Effector CD8-positive, alpha-beta T cell (primary cell): ENCODE measurements around the gene DRAP1.
"Not testable (repeated sequence)": the region's sequence is repeated elsewhere in the genome, so short reads cannot be mapped to it uniquely, and the experiment has no call there.

Experiments used
- DNase-seq: peaks from one replicate; lab custom pipeline; 2025; lab: John Stamatoyannopoulos, UW

The DRAP1 gene

DNA sequence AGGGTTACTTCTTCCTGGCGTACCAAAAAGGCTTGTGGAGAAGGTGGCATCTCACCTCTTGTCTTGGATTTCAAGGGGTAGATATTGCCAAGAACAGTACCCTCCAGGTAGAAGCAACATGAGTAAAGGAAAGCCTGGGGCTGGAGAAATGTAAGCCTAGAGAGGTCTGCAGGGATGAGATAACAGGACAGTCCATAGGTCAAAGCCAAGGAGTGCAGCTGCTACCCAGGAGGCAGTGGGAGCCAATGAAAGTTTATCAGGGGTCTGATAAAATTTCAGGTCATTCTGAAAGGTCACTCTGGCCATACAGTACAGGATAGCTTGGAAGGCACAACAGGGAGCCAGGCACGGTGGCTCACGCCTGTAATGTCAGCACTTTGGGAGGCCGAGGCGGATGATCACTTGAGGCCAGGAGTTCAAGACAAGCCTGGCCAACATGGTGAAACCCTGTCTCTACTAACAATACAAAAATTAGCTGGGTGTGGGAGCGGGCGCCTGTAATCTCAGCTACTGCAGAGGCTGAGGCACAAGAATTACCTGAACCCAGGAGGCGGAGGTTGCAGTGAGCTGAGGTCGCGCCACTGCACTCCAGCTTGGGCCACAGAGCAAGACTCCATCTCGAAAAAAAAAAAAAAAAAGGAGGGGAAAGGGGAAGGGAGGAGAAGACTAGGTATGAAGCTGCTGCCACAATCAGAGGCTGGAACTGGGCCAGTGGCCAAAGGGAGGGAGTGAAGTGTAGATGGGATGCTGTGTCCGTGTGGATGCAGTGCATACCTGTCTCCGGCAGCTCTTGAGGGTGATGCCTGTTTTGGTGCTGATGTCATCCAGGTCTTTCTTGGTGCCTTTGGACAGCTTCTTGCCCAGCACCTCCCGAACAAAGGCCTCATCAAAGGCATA is 32.2 kb upstream of the DRAP1 start:
- no peak for DNase-seq

DNA sequence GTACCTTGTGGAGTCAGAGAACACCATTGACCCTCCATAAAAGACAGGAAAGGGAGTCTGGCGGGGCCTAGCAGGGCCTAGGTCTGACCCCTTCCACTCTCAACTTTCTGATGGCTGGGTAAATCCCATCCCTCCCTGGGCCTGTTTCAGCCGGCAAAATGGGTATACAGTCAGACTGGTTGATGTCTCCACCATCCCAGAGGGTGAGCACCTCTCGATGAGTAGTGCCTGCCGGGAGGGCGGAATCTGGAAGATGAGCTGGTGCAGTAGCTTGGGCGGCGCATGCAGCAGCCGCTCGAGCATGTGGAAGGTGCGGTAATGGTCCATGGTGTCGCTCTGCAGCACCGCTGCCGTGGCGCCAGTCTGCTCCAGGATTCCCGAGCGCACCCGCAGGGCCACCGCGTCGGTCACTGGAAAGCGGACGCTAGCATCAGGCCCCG is 31.5 kb upstream of the DRAP1 start:
- no peak for DNase-seq

DNA sequence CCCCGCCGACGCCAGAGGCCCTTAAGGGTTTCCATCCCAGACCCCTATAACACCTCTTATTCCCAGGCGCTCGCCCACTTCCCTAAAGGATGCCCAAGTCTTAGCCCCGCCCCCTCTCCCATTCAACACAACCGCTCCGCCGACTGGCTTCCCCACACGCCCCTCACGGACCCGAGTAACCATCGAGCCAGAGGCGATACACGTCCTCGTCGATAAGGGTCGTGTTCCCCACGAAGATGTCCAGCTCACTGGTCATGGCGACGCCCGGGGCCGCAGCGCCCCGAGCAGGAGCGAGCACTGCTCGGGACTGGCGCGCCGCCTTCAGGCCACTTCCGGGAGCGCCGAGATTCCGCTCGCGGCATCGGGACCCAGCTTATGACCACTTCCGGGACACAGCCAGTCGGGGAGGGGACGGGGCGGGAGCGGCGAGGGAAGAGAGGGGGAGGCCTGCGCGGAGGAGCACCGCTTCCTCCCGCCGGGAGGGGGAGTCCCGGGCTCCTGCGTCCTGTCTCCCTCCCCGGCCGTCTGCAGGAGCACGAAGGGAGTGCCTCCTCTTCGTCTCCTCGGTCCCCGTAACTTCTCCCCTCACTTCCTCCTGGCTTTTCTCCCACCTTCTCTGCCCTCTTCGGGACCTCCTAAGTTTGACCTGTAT is 30.9 kb upstream of the DRAP1 start, which contains the start of gene FIBP:
Gene FIBP, minus strand, starts transcription at position 309 of the 652 bp plus-strand sequence. Its CDS starts 53 bp downstream, at position 256.
- peak; percentile 90 for DNase-seq

DNA sequence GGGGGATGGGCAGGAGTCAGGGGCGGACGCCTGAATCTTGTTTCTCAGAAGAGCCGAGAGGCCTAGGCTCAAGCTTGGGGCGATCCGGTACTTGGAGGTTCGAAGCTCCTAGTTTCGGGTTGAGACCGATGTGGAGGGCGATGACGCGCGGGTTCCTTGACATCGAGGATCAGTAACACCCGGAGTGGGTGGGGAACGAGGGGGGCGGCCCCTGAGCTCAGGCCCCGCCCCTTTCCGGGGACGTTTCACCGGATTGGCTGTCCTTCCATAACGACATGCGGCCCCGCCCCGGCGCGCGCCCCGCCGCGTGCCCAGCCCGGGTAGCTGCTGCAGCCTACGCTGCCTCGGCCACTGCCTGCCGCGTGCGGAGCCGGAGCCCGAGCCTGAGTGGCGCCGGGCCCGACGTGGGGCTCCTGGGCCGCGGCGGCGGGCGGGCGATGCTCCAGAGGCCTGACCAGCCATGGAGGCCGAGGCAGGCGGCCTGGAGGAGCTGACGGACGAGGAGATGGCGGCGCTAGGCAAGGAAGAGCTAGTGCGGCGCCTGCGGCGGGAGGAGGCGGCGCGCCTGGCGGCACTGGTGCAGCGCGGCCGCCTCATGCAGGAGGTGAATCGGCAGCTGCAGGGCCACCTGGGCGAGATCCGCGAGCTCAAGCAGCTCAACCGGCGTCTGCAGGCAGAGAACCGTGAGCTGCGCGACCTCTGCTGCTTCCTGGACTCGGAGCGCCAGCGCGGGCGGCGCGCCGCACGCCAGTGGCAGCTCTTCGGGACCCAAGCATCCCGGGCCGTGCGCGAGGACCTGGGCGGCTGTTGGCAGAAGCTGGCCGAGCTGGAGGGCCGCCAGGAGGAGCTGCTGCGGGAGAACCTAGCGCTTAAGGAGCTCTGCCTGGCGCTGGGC is 28.7 kb upstream of the DRAP1 start, which contains the start of gene CCDC85B:
Gene CCDC85B, plus strand, starts transcription at position 350 of the 895 bp plus-strand sequence. Its CDS starts 111 bp downstream, at position 461.
- peak; percentile 97 for DNase-seq

DNA sequence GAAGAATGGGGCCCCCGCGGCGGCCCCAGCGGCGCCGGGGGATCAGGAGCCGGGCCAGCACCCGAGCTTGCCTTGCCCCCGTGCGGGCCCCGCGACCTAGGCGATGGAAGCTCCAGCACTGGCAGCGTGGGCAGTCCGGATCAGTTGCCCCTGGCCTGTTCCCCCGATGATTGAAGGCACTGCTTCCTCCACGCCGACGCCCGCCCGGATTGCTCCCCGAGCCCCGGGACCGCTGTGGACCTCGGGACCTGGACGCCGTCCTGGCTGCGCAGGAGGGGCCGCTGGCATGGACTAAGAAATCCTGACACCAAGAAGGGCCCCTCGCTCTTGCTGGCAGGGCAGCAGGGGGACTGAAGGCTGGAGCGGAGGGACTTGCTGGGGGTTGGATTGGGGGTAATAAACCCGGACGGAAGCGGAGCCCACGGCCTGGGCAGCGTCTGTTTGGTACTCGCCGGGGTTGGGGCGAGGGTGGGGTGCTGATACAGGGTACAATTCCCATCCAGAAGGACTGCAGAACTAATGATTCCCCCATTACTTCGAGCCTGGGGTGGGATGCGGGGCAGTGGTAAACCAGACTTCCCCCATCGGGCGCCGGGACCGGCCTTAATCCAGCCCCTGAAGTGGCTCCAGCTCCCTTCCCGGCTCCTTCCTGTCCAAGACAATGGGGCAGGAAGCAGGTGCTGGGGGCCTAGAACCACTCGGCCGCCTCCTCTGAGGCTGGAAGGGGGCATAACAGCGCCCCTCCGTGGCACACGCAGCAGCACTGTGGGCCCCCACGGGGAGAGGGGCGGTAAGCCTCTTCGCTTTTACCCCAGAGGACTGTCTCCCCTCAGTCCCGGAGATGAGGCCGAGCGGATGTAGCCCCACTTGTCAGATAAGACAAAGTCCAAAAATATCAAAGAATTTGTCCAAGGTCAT is 27.7 kb upstream of the DRAP1 start:
- DNase-seq: no peak

DNA sequence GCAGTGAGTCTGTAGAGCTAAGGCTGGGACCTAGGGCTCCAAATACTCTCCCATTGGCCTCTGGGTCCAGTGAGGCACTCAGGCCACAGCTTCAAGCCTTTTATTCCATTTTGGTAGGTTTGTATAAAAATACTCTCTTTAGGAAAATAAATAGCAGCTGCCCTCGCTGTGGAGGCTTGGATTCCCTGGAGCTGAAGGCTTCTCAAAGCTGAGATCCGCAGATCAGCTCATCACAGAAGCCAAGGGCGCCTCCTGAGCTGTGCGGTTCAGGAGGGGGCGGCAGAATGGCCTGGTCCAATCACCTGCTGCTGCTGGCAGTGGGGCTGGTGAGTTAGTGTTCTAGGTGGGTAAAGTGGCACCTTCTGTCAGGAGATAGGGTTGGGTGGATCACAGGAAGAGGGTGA is 27.1 kb upstream of the DRAP1 start:
- DNase-seq: not testable (repeated sequence)

DNA sequence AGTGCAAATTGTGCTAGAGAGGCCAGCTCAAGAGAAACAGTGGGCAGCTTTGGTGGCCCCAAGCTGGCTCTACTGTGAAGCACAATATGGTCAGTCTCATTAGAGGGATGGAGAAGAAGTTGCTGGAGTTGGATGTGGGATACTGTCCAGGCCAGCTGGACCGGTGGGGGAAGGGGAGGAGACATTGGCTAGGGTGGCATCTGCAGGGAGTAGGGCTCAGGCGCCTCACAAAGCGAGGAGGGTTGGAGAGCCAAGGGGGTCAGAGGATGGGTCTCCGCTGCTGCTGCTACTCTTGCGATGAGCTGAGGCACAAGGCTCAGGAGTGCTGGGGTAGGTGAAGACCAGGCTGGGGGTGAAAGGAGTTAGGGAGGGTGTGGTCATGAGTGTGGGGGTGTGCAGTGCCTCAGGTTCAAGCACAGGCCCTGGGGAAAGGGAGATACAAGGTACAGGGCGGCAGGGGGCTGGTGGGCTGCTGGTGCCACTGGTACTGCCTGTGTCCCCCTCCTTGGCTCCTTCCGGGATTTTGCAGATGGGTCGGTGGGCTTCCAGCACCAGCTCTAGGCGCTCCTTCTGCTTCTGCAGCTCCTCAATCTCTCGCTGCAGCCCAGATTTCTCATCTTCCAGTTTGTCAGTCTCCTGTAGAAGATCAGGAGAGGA is 26.4 kb upstream of the DRAP1 start:
- DNase-seq: no peak

GRCh38 chr11:65894034-65894591 is 25.1 kb upstream of the DRAP1 start:
- DNase-seq: no peak

- DNase-seq: no peak
These were observed 23.7 kb upstream of the DRAP1 start for GRCh38 chr11:65895482-65895981.

DNA sequence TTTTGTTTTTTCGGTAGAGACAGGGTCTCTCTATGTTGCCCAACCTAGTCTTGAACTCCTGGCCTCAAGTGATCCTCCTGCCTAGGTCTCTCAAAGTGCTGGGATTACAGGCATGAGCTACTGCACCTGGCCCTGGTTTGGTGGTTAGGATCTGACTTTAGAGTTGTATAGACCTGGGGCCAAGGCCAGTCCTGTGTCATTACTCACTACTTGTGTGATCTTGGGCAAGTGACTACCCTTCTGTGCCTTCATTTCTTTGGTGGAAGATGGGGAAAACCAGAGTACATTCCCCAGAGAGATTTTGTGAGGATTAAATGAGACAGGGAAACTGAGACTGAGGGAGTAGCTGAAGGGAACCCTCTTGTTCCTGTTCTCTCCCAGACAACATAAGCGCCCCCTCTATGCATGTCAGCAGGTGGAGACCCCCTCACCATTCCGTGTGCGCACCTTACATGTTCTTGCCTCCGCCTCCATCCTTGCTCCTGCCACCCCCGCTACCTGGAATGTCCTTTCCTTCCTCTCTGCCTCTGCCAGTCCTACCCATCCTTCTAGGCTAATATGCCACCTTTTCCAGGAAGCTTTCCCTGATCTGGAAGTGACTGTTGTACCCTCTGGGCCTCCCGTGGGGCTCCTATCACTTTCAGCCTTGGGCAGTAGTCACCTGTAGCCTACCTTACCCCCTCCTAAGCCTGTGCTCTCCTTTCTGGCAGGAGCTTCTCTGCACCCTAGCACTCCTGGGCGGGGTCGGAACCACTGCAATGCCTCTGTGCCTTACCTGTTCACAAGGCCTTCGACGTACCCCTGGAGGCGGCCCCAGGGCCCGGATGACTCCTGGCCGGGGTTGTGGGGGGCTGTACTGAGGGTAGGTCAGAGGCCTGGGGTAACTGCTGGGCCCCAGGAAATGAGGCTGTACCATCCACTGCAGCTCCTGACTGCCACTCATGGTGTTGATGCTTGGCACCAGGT is 22.9 kb upstream of the DRAP1 start:
- DNase-seq: no peak

GRCh38 chr11:65897020-65897471 is 22.2 kb upstream of the DRAP1 start:
- no peak for DNase-seq

DNA sequence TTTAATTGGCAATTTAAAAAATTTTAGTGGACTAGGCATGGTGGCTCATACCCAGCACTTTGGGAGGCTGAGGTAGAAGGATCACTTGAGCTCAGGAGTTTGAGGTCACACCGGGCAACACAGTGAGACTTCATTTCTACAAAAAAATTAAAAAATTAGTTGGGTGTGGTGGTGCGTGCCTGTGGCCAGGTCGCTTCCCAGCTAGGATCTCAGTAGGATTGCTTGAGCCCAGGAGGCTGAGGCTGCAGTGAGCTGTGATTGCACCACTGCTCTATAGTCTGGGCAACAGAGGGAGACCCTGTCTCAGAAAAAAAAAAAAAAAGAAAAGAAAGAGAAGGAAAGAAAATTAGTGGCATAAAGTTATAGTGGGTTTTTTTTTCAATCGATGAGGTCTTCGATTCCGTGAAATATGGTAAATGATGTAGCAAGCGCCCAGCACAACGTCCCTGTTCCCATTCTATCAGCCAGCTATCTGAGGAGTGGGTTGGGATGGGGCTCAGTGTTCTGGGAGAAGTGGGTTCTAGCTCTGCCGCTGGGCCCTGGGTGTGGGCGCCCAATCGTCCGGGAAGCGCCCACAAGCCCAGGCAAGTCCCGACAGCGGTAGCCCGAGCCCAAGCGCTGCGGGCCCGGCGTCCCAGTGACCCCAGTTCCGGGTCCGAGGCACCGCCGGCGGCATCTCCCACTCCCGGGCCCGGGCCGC is 20.4 kb upstream of the DRAP1 start:
- DNase-seq: no peak

DNA sequence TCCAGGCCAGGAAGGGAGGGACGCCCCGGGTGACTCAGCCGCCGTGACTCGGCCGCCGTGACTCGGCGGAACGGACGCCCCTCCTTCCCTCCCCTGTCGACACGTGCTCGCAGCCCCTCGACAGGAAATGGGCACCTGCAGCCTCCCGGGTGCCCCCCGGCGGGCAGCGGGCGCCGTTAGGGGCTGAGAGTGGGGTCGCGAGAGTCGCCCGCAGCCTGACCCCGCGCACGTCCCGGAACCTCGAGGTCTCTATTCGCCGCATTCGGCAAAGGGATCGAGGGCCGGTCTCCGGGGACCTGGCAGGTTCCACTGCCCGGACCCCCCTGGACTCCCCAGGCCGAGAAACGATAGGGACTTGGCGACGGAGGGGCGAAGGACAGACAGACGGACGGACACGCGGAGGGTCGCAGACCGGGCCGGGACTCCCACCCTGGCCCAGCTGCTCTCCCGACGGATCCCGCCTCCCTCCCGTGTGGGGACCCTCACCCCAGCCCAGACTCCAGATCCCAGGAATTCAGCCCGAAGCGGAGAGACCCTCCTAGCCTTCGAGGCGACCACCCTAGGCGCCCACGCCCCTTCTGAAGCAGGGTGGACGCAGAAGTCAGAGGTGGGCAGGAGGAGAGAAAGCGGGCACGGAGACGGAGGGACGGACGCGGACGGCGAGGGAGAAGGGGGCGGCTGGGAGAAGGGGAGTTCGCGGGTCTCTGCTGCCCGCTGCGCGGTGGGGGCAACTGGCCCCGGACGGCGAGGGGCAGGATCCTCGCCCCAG is 19.7 kb upstream of the DRAP1 start:
- DNase-seq: peak; percentile 30

DNA sequence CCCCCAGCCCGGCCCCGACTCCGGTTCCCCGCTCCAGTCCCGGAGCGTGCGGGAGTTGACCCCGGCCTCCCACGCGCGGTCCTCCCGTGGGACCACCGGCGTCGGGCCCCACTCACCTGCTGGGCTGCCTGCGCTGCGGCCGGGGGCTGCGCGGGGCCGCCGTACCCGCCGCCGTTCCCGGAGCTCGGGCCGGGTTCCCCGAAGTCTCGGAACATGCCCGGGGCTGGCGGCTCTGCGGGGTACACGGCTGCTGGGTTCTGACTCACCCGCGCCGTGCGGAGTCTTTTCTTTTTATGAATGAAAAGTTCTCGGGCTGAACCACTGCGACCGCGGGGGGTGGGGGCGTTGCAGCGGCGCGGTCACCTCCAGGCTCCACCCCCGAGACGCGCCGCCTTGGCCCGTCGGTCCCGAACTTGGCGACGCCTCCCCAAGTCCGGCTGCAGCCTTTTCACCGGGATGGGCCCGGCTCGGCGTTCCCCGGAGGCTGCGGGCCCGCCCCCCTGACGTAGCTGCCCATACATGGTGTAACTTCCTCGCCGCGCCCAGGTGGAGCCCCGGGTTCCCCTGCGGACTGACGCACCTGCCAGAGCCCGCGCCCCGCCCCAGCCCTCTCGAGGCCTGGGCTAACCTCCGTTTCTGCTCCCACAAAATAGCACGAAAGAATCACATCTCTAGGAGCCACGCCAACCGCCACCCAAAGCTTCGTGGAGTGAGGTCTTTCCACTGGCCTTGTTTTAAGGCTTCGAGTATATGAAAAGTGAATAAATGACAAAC is 18.9 kb upstream of the DRAP1 start, which contains the start of gene FOSL1:
Gene FOSL1, minus strand, starts transcription at position 264 of the 774 bp plus-strand sequence. Its CDS starts 49 bp downstream, at position 215.
- DNase-seq: peak; percentile 89

GRCh38 chr11:65900899-65901180 is 18.4 kb upstream of the DRAP1 start:
- DNase-seq: no peak

GRCh38 chr11:65903068-65903481 is 16.2 kb upstream of the DRAP1 start:
- no peak for DNase-seq
